ENCODE data around the gene CDK9.

- TF ChIP-seq POLR2A (IDR thresholded peaks at IDR 0.05), result no peak
- TF ChIP-seq, protein P1, sequence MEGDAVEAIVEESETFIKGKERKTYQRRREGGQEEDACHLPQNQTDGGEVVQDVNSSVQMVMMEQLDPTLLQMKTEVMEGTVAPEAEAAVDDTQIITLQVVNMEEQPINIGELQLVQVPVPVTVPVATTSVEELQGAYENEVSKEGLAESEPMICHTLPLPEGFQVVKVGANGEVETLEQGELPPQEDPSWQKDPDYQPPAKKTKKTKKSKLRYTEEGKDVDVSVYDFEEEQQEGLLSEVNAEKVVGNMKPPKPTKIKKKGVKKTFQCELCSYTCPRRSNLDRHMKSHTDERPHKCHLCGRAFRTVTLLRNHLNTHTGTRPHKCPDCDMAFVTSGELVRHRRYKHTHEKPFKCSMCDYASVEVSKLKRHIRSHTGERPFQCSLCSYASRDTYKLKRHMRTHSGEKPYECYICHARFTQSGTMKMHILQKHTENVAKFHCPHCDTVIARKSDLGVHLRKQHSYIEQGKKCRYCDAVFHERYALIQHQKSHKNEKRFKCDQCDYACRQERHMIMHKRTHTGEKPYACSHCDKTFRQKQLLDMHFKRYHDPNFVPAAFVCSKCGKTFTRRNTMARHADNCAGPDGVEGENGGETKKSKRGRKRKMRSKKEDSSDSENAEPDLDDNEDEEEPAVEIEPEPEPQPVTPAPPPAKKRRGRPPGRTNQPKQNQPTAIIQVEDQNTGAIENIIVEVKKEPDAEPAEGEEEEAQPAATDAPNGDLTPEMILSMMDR (IDR thresholded peaks at IDR 0.05 in 8 of 11, conservative IDR thresholded peaks at IDR 0.05 in 3 of 11), result no peak
Observed at GRCh38 chr9:127744398-127745110, 41.3 kb upstream of the CDK9 start.

Data from spleen (tissue), 7 donors.